CD14-positive monocyte (primary cell): Measurements from ENCODE around the gene KIF26B. TPM values are rescaled to one million over a fixed set of nuclear protein-coding genes. Genes with fewer than 3 reads are reported as not detected.

ENCODE experiments used
- DNase-seq, 3 donors: peaks; one replicate each; pipeline ENCODE4 v3.0.0-alpha.2; 2011 to 2022
- H2AFZ ChIP-seq: 2 replicates; pipeline ENCODE4 v1.6.0; 2012; ENCODE audit warnings: mild to moderate bottlenecking, low read depth, low read length, inconsistent platforms; ENCODE audit not compliant: insufficient read depth, poor library complexity, severe bottlenecking
- H3K27ac ChIP-seq, 2 donors: 1 replicate in 1 of 2; 2 replicates in 1 of 2; pipeline ENCODE4 v1.5.1; 2012 to 2013; ENCODE audit warnings: low read length in 2 of 2, control low read depth in 1 of 2, inconsistent platforms in 1 of 2, low read depth in 1 of 2, mild to moderate bottlenecking in 1 of 2
- H3K27me3 ChIP-seq, 2 donors: one replicate each; pipeline versions ENCODE4 v1.6.0 to v1.6.1; 2011 to 2013; ENCODE audit warnings: low read length in 2 of 2; ENCODE audit not compliant: control insufficient read depth in 2 of 2, insufficient read depth in 2 of 2
- H3K36me3 ChIP-seq, 2 donors: replicated peaks in 1 of 2; 1 replicate in 1 of 2; 2 replicates in 1 of 2; pipeline versions ENCODE4 v1.5.1 to v1.6.1; 2012 to 2013; ENCODE audit warnings: low read length in 2 of 2, control low read depth in 1 of 2, inconsistent platforms in 1 of 2, mild to moderate bottlenecking in 1 of 2; ENCODE audit not compliant: insufficient read depth in 2 of 2, control insufficient read depth in 1 of 2
- H3K4me1 ChIP-seq, 2 donors: 1 replicate in 1 of 2; 2 replicates in 1 of 2; pipeline versions ENCODE4 v1.5.1 to v1.6.1; 2012 to 2013; ENCODE audit warnings: low read length in 2 of 2, control low read depth in 1 of 2, inconsistent platforms in 1 of 2, mild to moderate bottlenecking in 1 of 2, moderate library complexity in 1 of 2; ENCODE audit not compliant: insufficient read depth in 2 of 2, control insufficient read depth in 1 of 2
- H3K4me2 ChIP-seq: replicated peaks from 2 replicates; pipeline ENCODE3; 2012; ENCODE audit warnings: low read length, moderate library complexity, mild to moderate bottlenecking; ENCODE audit not compliant: poor library complexity, severe bottlenecking; ENCODE audit errors: extremely low read depth
- H3K4me3 ChIP-seq, 3 experiments: fragments of 200-600 bp in 1 of 3; sonication (generic) in 1 of 3; replicated peaks in 1 of 3; 1 replicate in 2 of 3; 2 replicates in 1 of 3; pipeline ENCODE4 v1.5.1; 2011 to 2013; ENCODE audit warnings: low read length in 3 of 3, mild to moderate bottlenecking in 3 of 3, control low read depth in 2 of 3, low read depth in 2 of 3, inconsistent platforms in 1 of 3, moderate library complexity in 1 of 3
- H3K79me2 ChIP-seq: 2 replicates; pipeline ENCODE4 v1.6.0; 2012; ENCODE audit warnings: mild to moderate bottlenecking, control low read depth, inconsistent platforms, low read length, moderate library complexity; ENCODE audit not compliant: insufficient read depth
- H3K9ac ChIP-seq: 2 replicates; pipeline ENCODE4 v1.6.0; 2017; ENCODE audit warnings: low read length, mild to moderate bottlenecking; ENCODE audit not compliant: insufficient read depth, poor library complexity, severe bottlenecking
- H3K9me3 ChIP-seq, 2 donors: replicated peaks in 1 of 2; 1 replicate in 1 of 2; 2 replicates in 1 of 2; pipeline versions ENCODE4 v1.5.1 to v1.6.1; 2012 to 2013; ENCODE audit warnings: low read length in 2 of 2, control low read depth in 1 of 2; ENCODE audit not compliant: control insufficient read depth in 1 of 2, insufficient read depth in 1 of 2
- H4K20me1 ChIP-seq: 2 replicates; pipeline ENCODE4 v1.6.0; 2012; ENCODE audit warnings: mild to moderate bottlenecking, low read length, control low read depth, moderate library complexity; ENCODE audit not compliant: insufficient read depth
- H3K27ac Mint-ChIP-seq, 7 donors: one replicate each; pipeline ENCODE4 v1.8.0; 2020; ENCODE audit warnings: mild to moderate bottlenecking in 7 of 7, mixed read lengths in 7 of 7, moderate library complexity in 6 of 7, inconsistent platforms in 2 of 7
- H3K27me3 Mint-ChIP-seq, 3 donors: one replicate each; pipeline ENCODE4 v1.8.0; 2021 to 2022; ENCODE audit warnings: low read depth in 3 of 3, mild to moderate bottlenecking in 3 of 3, mixed read lengths in 3 of 3, moderate library complexity in 3 of 3, inconsistent platforms in 1 of 3
- H3K36me3 Mint-ChIP-seq, 2 donors: one replicate each; pipeline ENCODE4 v1.8.0; 2020; ENCODE audit warnings: mixed read lengths in 2 of 2, inconsistent platforms in 1 of 2, mild to moderate bottlenecking in 1 of 2
- H3K4me1 Mint-ChIP-seq: one replicate; pipeline ENCODE4 v1.8.0; 2020; ENCODE audit warnings: mild to moderate bottlenecking, mixed read lengths
- H3K4me3 Mint-ChIP-seq, 2 donors: one replicate each; pipeline ENCODE4 v1.8.0; 2020; ENCODE audit warnings: mild to moderate bottlenecking in 2 of 2, mixed read lengths in 2 of 2, moderate library complexity in 1 of 2
- H3K9me3 Mint-ChIP-seq, 7 donors: one replicate each; pipeline ENCODE4 v1.8.0; 2020 to 2022; ENCODE audit warnings: mixed read lengths in 7 of 7, mild to moderate bottlenecking in 6 of 7, moderate library complexity in 6 of 7, inconsistent platforms in 2 of 7
- WGBS: methylation state at CpG from one replicate; pipeline ENCODE4 v1.1.5; 2013; ENCODE audit warnings: missing lambda C conversion rate; ENCODE audit not compliant: insufficient coverage; 5-methylcytosine and 5-hydroxymethylcytosine counted together
- intact Hi-C, 2 donors: fragments of 100-400 bp; cut with micrococcal nuclease; formaldehyde crosslinking; loops; one replicate each; pipeline versions ENCODE4 v1.15.0 to v1.15.1; 2023
- polyA plus RNA-seq, 3 donors: library from polyadenylated mRNA; depleted of rRNA in 1 of 3; unstranded in 2 of 3; stranded (reverse) in 1 of 3; fragments of 300-500 nt in 2 of 3; fragments of >200 nt in 1 of 3; fragmentation: Illumina TruSeq in 2 of 3; gene quantifications; 1 replicate in 2 of 3; 2 replicates in 1 of 3; pipeline ENCODE4 v1.2.3, GENCODE V29; 2012 to 2021
- TF ChIP-seq, protein P1 (sequence below): fragments of 200-600 bp; IDR thresholded peaks from one replicate; pipeline ENCODE4 v1.8.0; 2022; ENCODE audit warnings: antibody characterized with exemption, mild to moderate bottlenecking

Gene KIF26B
- polyA plus RNA-seq, 3 donors = 0.01 to 0.05 TPM; not detected in 1

DNA sequence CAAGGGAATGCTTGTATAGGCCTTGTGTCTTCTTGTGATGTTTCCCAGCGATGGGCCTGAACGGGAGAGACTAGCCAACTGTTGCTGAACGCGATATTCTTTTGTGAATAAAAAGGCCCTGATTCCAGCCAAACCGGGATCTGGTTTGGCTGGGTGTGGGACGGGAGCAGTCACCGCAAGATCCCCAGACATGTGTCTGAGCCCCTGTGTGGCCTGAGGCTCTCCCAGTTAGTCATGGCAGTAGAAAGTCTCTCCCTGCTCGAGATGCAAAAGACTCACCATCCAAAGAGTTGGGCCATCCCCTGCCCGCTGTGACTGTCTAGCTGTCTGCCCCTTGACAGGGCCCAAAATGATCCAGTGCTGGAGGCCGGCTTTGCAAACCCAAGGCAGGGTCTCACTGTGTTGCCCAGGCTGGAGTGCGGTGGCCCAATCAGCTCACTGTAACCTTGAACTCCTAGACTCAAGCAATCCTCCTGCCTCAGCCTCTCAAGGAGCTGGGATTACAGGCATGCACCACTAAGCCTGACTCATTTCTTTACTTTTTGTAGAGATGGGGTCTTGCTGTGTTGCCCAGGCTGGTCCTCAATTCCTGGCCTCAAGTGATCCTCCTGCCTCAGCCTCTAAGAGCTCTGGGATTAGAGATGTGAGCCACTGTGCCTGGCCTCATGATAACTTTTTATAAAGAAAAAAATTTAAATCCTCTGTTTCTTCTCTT is 56.4 kb downstream of the KIF26B start:
- Histone ChIP-seq H3K27ac (no peak overlapping the region), H3K4me1 (no peaks in the 10 kb centered on the region), H4K20me1 (no peaks in the 10 kb centered on the region), H3K9ac (no peak overlapping the region), H3K4me2 (no peak overlapping the region), H3K9me3 (peaks cover 26 to 32% of the 10 kb centered on the region in 2 donors), H3K79me2 (no peaks in the 10 kb centered on the region), H3K4me3 (no peak overlapping the region), H3K27me3 (no peaks in the 10 kb centered on the region), H3K36me3 (no peaks in the 10 kb centered on the region), H2AFZ (no peak overlapping the region)
- no peak for DNase-seq
- H3K9me3 Mint-ChIP-seq = peaks cover 20 to 47% (median 35%) of the 10 kb centered on the region in 7 donors
- 88% methylated on average over 11 of the region's 11 CpGs for WGBS
- no peaks in the 10 kb centered on the region for H3K36me3 Mint-ChIP-seq
- H3K4me1 Mint-ChIP-seq = no peaks in the 10 kb centered on the region
- TF ChIP-seq, protein P1, sequence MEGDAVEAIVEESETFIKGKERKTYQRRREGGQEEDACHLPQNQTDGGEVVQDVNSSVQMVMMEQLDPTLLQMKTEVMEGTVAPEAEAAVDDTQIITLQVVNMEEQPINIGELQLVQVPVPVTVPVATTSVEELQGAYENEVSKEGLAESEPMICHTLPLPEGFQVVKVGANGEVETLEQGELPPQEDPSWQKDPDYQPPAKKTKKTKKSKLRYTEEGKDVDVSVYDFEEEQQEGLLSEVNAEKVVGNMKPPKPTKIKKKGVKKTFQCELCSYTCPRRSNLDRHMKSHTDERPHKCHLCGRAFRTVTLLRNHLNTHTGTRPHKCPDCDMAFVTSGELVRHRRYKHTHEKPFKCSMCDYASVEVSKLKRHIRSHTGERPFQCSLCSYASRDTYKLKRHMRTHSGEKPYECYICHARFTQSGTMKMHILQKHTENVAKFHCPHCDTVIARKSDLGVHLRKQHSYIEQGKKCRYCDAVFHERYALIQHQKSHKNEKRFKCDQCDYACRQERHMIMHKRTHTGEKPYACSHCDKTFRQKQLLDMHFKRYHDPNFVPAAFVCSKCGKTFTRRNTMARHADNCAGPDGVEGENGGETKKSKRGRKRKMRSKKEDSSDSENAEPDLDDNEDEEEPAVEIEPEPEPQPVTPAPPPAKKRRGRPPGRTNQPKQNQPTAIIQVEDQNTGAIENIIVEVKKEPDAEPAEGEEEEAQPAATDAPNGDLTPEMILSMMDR = no peak
- H3K27ac Mint-ChIP-seq = no peak overlapping the region
- peaks cover 13 to 19% (median 15%) of the 10 kb centered on the region in 3 donors for H3K27me3 Mint-ChIP-seq
- intact Hi-C loops = no loop called here
- H3K4me3 Mint-ChIP-seq = no peak overlapping the region

DNA sequence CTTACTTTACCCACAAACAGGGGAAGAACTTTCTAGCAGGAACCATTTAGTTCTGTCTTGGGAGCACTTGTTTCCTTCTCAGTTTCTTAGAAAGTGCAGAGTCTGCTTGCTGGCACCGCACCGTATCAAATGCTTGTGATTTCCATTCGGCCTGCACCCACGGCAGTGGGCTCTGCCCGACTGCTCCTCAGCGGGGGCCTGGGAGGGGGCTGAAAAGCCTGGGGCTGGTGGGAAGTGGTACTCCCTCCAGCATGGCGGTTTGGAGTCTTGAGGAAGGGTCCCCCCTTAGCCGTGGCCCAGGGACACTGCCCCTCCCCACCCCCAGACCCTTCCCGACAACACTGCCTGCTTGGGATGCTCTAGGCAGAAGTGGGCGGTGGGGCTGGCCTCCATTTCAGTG is 57.0 kb downstream of the KIF26B start:
- Mint-ChIP-seq H3K9me3 (peaks cover 16 to 42% (median 29%) of the 10 kb centered on the region in 7 donors), H3K4me3 (no peak overlapping the region), H3K27me3 (peaks cover 13 to 22% (median 15%) of the 10 kb centered on the region in 3 donors), H3K4me1 (no peaks in the 10 kb centered on the region), H3K36me3 (no peaks in the 10 kb centered on the region), H3K27ac (no peak overlapping the region)
- no peaks in the 10 kb centered on the region for H3K36me3 ChIP-seq
- intact Hi-C loops = no loop called here
- H3K27me3 ChIP-seq = no peaks in the 10 kb centered on the region
- H3K4me2 ChIP-seq = no peak overlapping the region
- no peak overlapping the region for H3K9ac ChIP-seq
- H2AFZ ChIP-seq = no peak overlapping the region
- TF ChIP-seq, protein P1 = no peak
- H3K27ac ChIP-seq = no peak overlapping the region
- H3K79me2 ChIP-seq = no peaks in the 10 kb centered on the region
- no peaks in the 10 kb centered on the region for H3K4me1 ChIP-seq
- 100% methylated on average over 1 of the region's 10 CpGs for WGBS
- no peak for DNase-seq
- no peak overlapping the region for H3K4me3 ChIP-seq
- peaks cover 20 to 27% of the 10 kb centered on the region in 2 donors for H3K9me3 ChIP-seq
- no peaks in the 10 kb centered on the region for H4K20me1 ChIP-seq
